ENCODE measurements around the gene TMEM186.

GRCh38 chr16:8804313-8804712, 6.9 kb upstream of the TMEM186 start:
- TF ChIP-seq CTCF (conservative IDR thresholded peaks at IDR 0.05; ENCODE audit: low read depth, low read length) (no peak), MXI1 (IDR thresholded peaks at IDR 0.05; ENCODE audit: borderline replicate concordance, low read depth, low read length) (no peak)
